EL (cell line): Measurements from ENCODE around the gene ERC1.

ENCODE experiments used
- DNase-seq: peaks from one replicate; pipeline ENCODE4 v3.0.0-alpha.2; 2016

The ERC1 gene

DNA sequence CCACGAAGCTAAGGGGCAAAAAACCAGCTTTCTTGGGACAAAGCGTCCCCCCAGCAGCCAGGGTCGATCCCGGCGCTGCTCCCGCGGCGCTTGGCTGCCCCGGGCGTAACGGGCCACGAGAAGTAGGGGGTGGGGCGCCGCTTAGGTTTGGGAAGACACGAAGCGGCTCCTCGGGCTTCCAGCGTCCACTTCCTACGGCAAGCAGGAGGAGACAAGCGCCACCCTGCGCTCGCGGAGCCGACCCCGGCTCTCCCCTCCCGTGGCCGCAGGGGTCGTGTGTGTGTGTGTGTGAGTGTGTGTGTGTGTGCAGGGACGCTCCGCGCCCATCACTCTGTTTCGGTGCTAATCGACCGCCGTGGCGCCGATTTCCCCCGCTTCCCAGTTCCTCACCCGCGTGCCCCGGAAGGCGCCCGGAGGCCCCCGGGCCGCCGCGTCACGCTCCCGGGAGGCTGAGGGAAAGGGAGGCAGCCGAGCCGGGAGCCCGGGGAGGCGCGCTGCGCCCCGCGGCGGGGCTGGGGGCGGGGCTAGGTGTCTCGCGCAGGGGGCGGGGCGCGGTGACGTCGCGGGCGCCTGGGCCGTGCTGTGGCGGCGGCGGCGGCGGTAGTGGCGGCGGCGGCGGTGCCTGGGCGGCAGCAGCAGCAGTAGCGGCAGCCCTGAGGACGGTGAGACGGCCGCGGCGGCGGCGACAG, at the start of gene ERC1:
Gene ERC1, plus strand, starts transcription at position 563 of the 689 bp plus-strand sequence. CDS start 36,681 bp downstream, outside the sequence.
- DNase-seq, result peak; percentile 87

DNA sequence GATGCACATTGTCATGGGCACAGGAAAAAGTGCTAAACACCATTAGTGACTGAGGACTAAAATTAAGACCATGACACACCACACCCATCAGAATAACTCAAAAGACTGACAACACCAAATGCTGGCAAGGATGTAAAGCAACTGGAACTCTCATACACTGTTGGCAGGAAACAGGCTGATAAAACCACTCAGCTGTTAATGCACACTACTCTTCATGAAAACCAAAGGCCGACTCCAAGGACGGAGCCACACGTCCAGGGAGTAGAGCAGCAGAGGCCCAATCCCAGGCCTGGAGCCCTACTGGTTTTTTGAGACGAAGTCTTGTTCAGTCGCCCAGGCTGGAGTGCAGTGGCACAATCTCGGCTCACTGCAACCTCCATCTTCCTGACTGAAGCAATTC, 48.0 kb upstream of the ERC1 start:
- DNase-seq, result no peak

DNA sequence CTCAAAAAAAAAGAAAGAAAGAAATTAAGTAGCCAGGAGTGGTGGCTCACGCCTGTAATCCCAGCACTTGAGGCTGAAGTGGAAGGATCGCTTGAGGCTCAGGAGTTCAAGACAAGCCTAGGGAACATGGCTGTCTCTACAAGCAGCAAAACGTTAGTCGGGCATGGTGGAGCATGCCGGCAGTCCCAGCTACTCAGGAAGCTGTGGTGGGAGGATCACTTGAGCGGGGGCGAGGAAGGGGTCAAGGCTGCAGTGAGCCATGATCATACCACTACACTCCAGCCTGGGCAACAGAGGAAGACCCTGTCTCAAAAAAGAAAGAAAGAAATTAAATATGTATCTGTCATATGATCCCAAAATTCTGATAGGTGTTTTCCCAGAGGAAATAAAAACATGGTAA, 46.8 kb upstream of the ERC1 start:
- DNase-seq, result no peak

DNA sequence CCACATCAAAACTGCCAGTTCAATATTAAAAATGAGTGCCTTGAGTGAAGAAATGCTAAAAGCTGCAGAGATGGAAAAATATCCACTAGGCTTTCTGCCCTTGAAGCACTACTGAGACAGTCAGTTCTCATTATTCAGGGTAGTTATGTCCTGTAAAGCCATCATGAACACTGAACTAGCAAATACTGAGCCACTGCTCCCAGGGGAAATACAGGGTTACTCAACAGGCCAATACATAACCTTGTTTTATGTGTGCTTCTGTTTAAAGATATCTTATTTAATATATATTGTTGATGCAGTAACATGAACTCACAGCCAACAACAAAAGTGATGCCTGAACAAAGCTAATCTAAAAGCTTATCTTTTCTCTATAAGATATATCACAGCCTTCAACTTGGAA, 44.8 kb upstream of the ERC1 start:
- DNase-seq, result no peak

DNA sequence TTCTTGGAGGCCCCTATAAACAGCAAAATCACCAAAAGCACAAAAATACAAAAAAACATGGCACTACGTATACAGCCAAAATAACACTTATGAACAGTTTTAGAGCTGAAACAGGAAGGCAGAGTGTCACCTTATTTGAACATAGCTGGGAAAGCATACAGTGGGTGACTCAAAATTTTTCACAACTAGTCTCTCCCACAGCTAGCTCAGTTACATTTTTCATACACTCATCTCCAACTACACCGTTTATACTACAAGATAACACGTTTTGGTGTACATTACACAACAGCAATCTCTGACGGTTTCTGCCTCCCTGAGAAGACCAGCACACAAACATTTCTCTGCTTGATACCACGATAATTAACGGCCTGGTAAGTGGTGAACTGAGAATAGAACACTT, 44.4 kb upstream of the ERC1 start:
- DNase-seq, result peak; percentile 8

DNA sequence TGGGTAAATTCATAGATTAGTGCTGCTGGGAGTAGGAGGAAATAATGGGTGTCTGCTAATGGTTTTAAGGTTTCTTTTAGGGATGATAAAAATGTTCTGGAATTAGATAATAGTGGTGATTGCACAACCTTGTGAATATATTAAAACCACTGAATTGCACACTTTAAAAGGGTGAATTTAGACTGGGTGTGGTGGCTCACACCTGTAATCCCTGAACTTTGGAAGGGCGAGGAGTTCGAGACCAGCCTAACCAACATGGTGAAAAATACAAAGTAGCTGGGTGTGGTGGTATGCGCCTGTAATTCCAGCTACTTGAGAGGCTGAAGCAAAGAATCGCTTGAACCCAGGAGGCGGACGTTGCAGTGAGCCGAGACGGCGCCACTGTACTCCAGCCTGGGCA, 42.8 kb upstream of the ERC1 start:
- no peak for DNase-seq

DNA sequence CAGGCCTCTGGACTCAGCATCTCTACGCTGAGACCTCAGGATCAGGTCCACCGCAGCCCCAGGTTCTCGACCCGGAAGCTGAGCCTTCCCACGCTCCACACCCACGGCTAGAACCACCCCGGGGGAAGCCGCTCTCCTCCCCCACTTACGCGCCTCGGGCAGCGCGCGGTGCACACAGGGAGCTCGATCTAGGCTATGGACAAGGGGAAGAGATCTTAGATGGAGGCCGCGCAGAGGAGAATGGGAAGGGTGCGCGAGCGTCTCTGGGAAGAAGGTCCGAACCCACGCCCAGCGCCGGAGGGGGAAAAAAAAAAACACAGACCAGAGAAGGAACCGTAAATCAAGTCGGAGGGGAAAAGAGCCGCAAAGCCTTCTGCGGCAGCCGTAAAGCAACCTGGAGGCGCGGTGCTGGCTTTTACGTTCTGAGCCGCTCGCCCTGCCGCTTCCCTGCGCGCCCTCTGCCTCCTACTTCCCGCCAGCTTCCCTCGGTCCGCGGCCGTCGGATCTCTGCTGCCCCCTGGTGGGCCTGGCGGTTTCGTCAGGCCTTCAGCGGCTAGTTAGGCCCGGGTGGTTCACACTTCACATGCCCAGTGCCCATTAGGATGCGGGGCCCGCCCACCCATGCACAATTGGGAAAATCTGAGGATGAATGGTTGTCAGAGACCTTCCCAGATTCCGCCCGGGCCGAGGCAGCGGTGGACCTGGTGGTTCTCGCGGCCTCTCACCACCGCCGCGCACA, 41.4 kb upstream of the ERC1 start, which contains the start of gene RAD52:
Gene RAD52, minus strand, starts transcription at position 242 of the 739 bp plus-strand sequence. CDS start 16,636 bp downstream, outside the sequence.
- peak; percentile 99 for DNase-seq

DNA sequence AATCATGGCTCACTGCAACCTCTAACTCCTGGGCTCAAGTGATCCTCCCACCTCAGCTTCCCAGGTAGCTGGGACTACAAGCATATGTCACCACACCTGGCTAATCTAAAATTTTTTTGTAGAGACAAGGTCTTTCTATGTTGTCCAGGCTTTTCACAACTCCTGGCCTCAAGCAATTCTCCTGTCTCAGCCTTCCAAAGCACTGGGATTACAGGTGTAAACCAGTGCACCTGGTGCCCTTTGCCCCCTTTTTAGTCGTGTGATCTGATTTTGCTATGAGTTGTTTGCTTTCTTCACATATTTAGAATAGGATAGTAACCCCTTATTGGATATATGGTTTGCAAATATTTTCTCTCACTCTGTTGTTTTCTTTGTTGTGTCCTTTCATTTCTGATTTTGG, 39.8 kb upstream of the ERC1 start:
- DNase-seq, result no peak

DNA sequence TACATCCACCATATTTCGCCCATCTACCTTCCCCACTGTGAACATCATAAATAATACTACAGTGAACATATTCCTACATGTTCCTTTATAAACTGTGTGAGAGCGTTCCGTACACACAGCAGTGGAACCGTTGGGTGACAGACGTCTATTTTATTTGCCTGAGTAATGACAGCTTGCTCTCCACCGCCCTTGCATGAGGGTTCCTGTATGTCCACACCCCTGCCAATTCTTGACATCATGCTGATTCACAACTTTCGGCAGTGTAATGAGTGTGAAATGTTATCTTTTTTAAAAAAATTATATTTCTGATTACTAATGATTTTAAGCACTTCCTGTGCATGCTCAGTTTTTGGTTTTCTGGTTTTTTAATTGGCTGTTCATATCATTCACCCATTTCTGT, 37.2 kb upstream of the ERC1 start:
- peak; percentile 74 for DNase-seq

DNA sequence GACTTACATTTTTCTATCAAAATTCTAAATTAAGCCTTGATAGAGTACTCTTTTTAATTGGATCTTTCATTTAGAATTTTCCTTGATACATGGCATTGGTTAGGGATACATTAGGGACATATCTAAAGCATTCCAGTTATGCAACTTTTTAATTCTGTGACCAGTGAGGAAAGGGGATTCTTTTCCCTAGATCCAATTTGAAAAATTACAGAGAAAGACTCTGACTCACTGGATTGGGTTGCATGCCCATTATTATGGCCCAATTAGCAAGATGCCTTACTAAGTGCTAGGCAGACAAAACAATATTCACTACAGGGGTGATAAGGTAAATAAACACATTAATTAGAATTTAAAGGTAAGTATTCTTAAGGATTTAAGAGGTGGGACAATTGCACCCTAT, 36.3 kb upstream of the ERC1 start:
- peak; percentile 18 for DNase-seq

DNA sequence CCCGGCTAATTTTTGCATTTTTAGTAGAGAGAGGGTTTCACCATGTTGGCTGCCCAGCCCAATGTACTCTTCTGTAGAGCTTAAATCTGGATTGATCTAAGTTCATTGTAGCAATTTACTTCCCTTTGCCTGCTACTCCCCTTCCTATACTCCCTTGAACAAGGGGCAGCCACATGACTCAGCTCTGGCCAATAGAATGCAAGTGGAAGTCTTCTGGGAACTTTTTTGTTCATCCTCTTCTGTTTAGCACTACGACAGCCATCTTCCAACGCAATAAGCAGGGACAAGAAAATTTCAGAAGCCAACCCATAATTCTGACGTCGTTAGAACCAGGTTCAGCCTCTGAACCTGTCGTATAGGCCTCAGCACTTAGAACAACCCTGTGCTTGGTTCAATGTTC, 35.1 kb upstream of the ERC1 start:
- no peak for DNase-seq

DNA sequence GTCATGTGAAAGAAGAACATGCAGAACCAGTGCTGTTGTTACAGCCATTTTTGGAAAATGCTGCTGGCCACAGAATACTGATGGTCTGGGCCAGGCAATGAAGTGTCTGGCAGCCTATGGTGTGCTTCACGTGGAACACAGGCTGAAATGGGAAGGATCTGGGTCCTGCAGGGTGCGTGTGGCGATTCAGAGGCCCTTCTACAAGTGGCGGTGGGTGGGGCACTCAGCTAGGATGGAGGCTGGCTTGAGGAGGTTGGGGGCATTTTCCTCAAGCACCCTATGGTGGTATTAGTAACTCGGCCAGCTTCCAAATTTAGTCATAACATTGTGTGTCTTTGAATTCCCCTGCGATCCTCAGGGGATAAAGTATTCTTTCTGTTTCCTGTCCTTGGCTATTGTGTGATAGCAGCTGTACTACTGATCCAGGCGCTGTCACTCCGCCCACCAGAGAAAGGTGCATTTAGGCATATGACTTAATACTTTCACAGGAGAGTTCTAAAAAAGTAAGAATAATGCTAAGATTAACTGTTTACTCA, 32.4 kb upstream of the ERC1 start:
- no peak for DNase-seq

DNA sequence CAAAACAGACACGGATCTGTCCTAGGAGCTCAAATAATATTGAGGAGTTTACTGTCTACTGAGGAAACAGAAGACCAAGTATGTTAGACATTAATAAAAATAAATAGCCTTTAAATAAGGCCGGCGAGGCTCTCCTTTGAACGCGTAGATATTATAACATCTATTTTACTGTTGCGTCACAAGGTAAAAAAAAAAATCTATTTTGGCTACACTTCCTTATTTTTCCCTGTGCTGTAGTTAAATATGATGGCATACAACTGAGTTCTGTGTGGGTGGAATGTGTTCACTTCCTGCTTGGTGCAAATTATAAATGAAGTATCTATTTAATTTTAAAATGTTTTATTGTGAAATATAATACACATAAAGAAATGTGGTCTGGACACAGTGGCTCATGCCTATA, 24.3 kb upstream of the ERC1 start:
- DNase-seq, result no peak

DNA sequence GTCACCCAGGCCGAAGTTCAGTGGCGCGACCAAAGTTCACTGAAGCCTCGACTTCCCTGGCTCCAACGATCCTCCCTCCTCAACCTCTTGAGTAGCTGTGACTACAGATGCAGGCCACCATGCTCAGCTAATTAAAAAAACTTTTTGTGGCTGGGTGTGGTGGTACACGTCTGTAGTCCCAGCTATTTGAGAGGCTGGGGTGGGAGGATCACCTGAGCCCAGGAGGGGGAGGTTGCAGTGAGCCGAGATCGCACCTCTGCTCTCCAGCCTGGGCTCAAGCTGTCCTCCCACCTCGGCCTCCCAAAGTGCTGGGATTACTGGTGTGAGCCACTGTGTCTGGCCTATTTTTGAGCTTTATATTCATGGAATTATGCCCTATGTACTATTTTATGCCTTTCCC, 23.4 kb upstream of the ERC1 start:
- no peak for DNase-seq

DNA sequence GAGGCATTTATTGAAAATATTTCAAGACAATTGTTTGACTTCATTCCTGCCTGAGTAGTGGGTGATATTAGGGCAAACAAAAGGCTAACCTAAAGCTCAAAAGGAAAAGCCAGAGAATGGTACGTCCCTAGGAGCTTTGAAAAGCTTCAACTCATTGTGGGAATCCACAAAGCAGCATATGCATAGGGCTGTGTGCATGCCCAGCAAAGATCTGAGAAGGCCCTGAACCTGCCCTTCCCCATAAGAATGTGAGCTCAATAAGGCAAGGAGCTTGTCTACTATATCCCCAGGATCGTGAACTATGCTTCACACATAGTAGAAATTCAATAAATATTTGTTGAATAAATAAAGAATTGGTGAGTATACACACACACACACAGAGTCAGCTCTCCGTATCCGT, 22.5 kb upstream of the ERC1 start:
- no peak for DNase-seq

DNA sequence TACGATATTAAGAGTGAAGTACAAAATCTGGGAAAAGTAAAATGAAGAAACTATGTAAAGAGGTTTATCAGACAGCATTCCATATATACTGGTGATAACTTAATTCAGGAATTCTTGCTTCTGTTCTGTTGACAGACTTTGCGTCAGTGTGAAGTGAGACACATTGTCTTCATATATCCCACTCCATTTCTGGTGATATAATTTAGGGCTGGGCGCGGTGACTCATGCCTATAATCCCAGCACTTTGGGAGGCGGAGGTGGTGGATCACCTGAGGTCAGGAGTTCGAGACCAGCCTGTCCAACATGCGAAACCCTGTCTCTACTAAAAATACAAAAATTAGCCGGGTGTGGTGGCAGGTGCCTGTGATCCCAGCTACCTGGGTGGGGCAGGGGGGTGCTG, 21.2 kb upstream of the ERC1 start:
- DNase-seq, result no peak

DNA sequence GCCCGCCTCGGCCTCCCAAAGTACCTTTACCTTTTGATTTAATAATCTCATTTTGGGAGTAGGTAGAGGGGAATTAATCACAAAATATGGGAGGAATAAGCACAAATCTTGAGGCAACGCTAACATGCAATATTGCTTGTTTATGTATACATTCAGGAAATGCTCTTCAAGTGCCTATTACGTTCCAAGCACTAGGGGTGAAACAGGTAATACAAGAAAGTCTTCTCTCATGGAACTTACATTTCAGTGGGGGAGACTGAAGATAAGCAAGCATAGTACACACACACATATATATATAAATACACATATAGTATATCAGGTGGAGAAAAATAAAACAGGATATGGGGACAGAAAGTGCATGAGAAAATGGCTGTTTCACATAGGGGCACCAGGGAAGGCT, 19.0 kb upstream of the ERC1 start:
- DNase-seq, result no peak

DNA sequence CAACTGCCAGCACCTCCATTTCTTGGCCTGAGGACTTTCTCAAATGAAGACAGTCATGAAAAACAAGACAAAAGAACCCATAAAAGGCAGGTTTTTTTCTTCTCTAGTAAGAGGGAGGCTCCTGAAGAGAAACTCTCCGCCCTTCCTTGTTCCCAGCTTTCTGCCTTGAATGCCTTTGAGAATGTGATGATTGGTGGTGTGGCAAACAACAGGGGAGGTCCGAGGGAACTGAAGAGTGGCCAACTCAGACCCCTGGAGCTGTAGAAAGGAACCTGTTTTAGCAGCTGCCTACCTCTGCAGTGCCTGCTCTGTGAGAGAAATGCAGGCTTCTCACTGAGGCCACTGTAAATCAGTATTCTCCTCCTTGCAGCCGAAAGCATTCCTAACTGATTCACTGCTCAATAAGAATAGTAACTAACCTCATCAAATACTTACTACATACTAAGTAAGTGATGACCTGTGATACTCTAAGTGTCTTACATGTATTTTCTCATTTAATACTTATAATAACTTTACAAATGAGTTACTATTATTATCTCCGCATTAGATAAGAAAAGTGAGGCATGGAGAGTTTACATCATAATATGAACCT, 16.7 kb upstream of the ERC1 start:
- no peak for DNase-seq

DNA sequence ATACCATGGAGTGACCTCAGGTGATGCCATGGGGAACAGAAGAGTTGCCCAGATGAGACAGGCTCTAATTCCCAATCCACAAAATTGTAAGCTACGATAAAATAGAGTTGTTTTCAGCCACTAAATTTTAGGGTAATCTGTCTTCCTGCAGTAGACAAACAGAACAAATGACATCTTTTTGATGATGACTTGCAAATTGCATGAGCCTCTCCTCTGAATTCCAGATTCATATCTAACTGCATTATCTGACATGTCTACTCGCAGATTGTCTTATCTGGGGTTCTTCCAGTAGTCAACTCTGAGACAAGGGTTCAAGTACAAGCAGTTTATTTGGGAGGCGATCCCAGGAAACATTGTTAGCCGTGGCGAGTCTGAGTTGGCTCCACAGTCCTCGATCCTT, 14.4 kb upstream of the ERC1 start:
- no peak for DNase-seq

DNA sequence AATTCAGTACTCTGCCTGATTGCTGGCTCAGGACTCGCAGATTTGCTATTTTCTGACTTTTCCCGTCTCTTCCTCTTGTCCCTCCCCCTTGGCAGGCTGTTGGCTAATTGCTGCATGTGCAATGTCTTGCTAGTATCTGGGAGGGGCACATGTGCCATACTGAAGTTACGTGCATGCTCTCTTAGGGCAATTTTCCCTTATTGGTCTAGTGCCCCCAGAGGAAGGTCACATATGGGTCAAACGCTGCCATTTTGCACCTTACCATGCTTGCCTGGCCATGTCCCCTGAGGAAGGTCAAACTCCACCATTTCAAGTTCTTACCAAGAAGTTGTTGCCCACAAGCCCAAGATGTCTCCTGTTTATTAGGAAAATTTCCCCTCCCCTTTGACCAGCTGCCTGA, 13.9 kb upstream of the ERC1 start:
- no peak for DNase-seq

DNA sequence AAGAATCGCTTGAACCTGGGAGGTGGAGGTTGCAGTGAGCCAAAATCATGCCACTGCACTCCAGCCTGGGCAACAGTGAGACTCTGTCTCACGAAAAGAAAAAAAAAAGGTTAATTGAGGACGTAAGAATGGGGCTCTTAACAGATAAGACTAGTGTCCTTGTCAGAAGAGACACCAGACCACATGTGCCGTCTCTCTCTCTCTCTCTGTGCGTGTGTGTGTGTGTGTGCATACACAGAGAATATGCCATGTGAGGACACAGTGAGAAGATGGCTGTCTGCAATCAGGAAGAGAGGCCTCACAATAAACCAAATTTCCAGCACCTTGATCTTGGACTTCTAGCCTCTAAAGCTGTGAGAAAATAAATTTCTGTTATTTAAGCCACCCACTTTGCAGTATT, 11.7 kb upstream of the ERC1 start:
- DNase-seq, result no peak

DNA sequence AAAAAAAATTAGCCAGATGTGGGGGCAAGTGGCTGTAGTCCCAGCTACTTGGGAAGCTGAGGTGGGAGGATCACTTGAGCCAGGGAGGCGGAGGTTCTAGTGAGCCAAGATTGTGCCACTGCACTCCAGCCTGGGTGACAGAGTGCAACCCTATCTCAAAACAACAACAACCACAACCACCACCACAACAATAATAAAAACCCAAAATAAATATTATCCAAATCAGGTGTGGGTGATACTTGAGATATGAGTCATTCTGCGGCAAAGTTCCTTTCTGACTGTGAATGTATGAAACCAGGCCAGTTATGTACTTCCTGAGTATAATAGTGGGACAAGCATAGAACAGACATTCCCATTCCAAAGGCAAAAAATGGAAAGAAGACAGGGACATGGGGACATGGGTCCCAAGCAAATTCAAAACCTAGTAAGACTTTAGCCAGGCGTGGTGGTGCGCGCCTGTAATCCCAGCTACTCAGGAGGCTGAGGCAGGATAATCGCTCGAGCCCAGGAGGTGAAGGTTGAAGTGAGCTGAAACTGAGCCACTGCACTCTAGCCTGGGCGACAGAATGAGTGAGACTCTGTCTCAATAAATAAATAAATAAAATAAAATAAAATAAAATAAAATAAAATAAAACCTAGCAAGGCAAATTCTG, 9.7 kb upstream of the ERC1 start:
- DNase-seq, result peak; percentile 22

DNA sequence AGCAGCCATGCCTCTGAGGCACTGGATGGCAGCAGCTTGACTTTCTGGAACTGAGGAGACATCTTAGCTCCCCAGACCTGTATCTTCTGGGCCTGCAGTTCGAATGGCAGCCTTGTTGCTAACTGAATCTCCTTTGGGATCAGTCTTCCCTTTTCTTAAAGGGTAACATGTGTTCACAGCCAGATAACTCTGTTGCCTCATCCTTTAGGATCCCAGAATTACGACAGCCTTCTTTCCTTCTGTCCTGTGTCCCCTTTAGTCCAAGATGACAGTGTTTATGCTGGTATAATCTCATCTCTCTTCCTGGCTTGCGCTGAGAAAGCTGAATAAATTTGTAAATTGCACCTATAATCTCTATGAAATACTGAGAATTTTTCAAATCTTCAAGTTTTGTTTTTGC, 9.1 kb upstream of the ERC1 start:
- DNase-seq, result no peak
